Measurements from ENCODE around the gene RELT. TPM values are rescaled to one million over a fixed set of nuclear protein-coding genes. Genes with fewer than 3 reads are reported as not detected.

RELT gene
- total RNA-seq, 1 experiment from 2014 or later: 13.8 TPM

DNA sequence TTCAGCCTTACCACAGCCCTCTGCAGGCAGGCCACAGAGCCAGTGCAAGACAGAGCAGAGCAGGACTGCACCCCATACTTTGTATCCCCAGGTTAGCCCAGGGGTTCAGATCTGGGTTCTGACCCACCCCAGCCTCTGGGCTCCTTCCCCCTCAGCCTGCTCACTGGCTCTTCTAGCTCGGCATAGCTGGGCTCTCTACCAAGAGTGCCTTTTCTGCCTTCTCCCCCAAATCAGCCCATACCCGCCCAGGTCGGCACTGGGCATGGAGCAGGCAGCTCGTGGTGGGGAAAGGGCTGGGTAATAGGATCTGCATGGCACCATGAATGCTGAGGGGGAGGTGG lies 8.3 kb downstream of the RELT start (continued):
- TF ChIP-seq, protein P1, sequence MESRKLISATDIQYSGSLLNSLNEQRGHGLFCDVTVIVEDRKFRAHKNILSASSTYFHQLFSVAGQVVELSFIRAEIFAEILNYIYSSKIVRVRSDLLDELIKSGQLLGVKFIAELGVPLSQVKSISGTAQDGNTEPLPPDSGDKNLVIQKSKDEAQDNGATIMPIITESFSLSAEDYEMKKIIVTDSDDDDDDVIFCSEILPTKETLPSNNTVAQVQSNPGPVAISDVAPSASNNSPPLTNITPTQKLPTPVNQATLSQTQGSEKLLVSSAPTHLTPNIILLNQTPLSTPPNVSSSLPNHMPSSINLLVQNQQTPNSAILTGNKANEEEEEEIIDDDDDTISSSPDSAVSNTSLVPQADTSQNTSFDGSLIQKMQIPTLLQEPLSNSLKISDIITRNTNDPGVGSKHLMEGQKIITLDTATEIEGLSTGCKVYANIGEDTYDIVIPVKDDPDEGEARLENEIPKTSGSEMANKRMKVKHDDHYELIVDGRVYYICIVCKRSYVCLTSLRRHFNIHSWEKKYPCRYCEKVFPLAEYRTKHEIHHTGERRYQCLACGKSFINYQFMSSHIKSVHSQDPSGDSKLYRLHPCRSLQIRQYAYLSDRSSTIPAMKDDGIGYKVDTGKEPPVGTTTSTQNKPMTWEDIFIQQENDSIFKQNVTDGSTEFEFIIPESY (IDR thresholded peaks at IDR 0.05; ENCODE audit: extremely low read depth, insufficient replicate concordance, low read length): no peak
- TF ChIP-seq JUND (IDR thresholded peaks at IDR 0.05) (no peak), EZH2phosphoT487 (IDR thresholded peaks at IDR 0.05; ENCODE audit: borderline replicate concordance) (no peak), POLR2AphosphoS5 (IDR thresholded peaks at IDR 0.05; ENCODE audit: low read depth, low read length) (no peak), FOSL1 (IDR thresholded peaks at IDR 0.05; ENCODE audit: low read depth) (no peak), ZFX (IDR thresholded peaks at IDR 0.05) (no peak)

DNA sequence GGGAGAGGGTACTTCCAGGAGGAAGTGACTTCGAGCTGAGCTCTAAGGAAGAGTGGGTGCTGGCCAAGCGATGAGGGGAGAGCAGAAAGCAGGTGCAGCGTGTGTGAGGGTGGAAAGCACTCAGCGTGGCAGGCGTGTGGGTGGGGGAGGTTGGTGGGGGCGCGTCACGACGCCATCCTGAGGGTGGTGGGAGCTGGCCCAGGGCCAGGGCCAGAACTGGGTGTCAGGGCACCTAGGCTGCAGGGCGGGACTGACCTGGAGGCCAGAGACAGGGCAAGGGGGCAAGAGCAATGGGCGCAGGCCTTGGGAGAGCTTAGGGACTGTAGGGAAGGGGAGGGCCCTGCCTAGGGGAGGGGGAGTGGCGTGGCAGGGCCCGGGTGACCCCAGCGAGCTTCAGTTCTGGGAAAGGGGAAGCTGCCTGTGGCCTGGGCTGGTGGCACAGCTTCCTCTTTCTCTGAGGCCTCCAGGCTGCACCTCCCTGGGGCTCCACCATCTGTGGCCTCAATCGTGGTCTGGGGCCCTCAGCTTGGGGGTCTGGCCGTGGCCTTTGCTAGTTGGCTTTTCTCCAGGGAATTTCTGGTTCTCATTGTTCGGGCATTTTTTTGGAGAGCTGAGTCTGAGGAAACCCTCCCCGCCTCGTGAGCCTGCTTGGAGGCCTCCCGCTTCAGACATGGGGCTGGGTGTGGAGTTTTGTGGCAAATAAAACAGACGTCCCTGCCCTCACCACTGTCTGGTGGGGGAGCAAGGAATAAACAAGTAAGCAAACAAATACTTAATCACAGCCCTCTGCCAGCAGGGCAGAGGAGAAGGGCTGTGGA lies 8.9 kb downstream of the RELT start:
- Histone ChIP-seq H3K9ac (ENCODE audit: low read length) (no peak overlapping the region), H3K4me1 (ENCODE audit: control insufficient read depth in 1 of 2, insufficient read depth in 2 of 2, low read length in 2 of 2) (peaks cover 7 to 46% of the 10 kb centered on the region in 2 experiments; a peak in 3 of 4 replicates), H3K9me3 (ENCODE audit: control insufficient read depth in 1 of 2, insufficient read depth in 1 of 2, low read depth in 1 of 2, low read length in 2 of 2) (no peaks in the 10 kb centered on the region), H3K27me3 (ENCODE audit: insufficient read depth, low read length) (no peaks in the 10 kb centered on the region), H3K9me2 (ENCODE audit: insufficient read depth) (no peaks in the 10 kb centered on the region), H3K27ac (ENCODE audit: low read depth, low read length) (peak overlapping the region; percentile 26; the same call in 1 of the 2 replicates), H4K20me1 (ENCODE audit: insufficient read depth) (no peaks in the 10 kb centered on the region), H3K4me2 (ENCODE audit: low read length) (no peak overlapping the region), H2AFZ (ENCODE audit: low read depth, low read length, poor library complexity, severe bottlenecking) (no peak overlapping the region), H3K79me2 (ENCODE audit: insufficient read depth, low read length) (peaks cover 92% of the 10 kb centered on the region), H3K36me3 (ENCODE audit: control insufficient read depth in 1 of 2, insufficient read depth in 2 of 2, low read length in 2 of 2) (peaks cover 0 to 3% of the 10 kb centered on the region in 2 experiments; a peak in 2 of 4 replicates), H3K4me3 (replicated peaks in 1 of 2; ENCODE audit: low read depth in 1 of 2, low read length in 2 of 2) (no peak overlapping the region)
- ChIA-PET POLR2A (no interaction called here), CTCF (interaction anchor here (0.6 to 2.0 kb wide), 3 partner anchors 8 to 50 kb away, joined by 3 to 7 read pairs (median 3); no protein-coding TSS in a partner anchor), RAD21 (ENCODE audit: low non-redundant PET in 1 of 2, low total read pairs in 2 of 2, uncharacterized antibody in 2 of 2, unreplicated experiment in 2 of 2) (no interaction called here)
- intact Hi-C loops (cut with micrococcal nuclease): no loop called here
- no peak for ATAC-seq
- DNase-seq (ENCODE audit: low read depth, low spot score): no peak
- no TSS peak for BruUV-seq (replicated peaks)
- TF ChIP-seq EZH2phosphoT487 (IDR thresholded peaks at IDR 0.05; ENCODE audit: borderline replicate concordance): no peak
- no peak for TF ChIP-seq JUND (IDR thresholded peaks at IDR 0.05)
- TF ChIP-seq ZNF274 (IDR thresholded peaks at IDR 0.05; ENCODE audit: low read depth, low read length): no peak
- TF ChIP-seq, protein P2, sequence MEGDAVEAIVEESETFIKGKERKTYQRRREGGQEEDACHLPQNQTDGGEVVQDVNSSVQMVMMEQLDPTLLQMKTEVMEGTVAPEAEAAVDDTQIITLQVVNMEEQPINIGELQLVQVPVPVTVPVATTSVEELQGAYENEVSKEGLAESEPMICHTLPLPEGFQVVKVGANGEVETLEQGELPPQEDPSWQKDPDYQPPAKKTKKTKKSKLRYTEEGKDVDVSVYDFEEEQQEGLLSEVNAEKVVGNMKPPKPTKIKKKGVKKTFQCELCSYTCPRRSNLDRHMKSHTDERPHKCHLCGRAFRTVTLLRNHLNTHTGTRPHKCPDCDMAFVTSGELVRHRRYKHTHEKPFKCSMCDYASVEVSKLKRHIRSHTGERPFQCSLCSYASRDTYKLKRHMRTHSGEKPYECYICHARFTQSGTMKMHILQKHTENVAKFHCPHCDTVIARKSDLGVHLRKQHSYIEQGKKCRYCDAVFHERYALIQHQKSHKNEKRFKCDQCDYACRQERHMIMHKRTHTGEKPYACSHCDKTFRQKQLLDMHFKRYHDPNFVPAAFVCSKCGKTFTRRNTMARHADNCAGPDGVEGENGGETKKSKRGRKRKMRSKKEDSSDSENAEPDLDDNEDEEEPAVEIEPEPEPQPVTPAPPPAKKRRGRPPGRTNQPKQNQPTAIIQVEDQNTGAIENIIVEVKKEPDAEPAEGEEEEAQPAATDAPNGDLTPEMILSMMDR (IDR thresholded peaks at IDR 0.05 in 2 of 3, conservative IDR thresholded peaks at IDR 0.05 in 1 of 3; ENCODE audit: borderline replicate concordance in 1 of 3, insufficient read depth in 1 of 3, low read depth in 2 of 3, low read length in 2 of 3): no peak
- no peak for TF ChIP-seq ELF1 (IDR thresholded peaks at IDR 0.05; ENCODE audit: borderline replicate concordance, low read depth)
- no peak for TF ChIP-seq CBX3 (IDR thresholded peaks at IDR 0.05; ENCODE audit: low read depth)
- no peak for TF ChIP-seq EGR1 (IDR thresholded peaks at IDR 0.05; ENCODE audit: low read depth)
- TF ChIP-seq, protein P1 (IDR thresholded peaks at IDR 0.05; ENCODE audit: extremely low read depth, insufficient replicate concordance, low read length): no peak
- no peak for TF ChIP-seq SRF (IDR thresholded peaks at IDR 0.05; ENCODE audit: low read depth)
- no peak for TF ChIP-seq SP1 (IDR thresholded peaks at IDR 0.05; ENCODE audit: low read depth)
